ENCODE measurements around the gene CEACAM19.

The CEACAM19 gene

GRCh38 chr19:44692379-44692721 is 21.1 kb downstream of the CEACAM19 start:
- peak overlapping the region in 1 of 2 donors; percentile 77 for H3K27ac ChIP-seq
- H3K4me3 ChIP-seq, result peak overlapping the region; percentile 25
- DNase-seq (ENCODE audit: low spot score), result no peak
- no peak for TF ChIP-seq CTCF (IDR thresholded peaks at IDR 0.05)

GRCh38 chr19:44694184-44694579 is 22.9 kb downstream of the CEACAM19 start:
- H3K27ac ChIP-seq, result no peak overlapping the region

GRCh38 chr19:44696939-44697669 is 25.8 kb downstream of the CEACAM19 start:
- H3K4me3 ChIP-seq, result no peak overlapping the region
- H3K27ac ChIP-seq, result no peak overlapping the region
- no peak for TF ChIP-seq CTCF (IDR thresholded peaks at IDR 0.05)
- no peak for DNase-seq (ENCODE audit: low spot score)

More at GRCh38 chr19:44694184-44694579, 22.9 kb downstream of the CEACAM19 start:
- DNase-seq (ENCODE audit: low spot score), result no peak
- H3K4me3 ChIP-seq, result no peak overlapping the region
- TF ChIP-seq CTCF (IDR thresholded peaks at IDR 0.05), result no peak

GRCh38 chr19:44697670-44698034 is 26.4 kb downstream of the CEACAM19 start:
- no peak for DNase-seq (ENCODE audit: low spot score)
- TF ChIP-seq CTCF (IDR thresholded peaks at IDR 0.05), result no peak
- Histone ChIP-seq H3K4me3 (no peak overlapping the region), H3K27ac (no peak overlapping the region)

- Histone ChIP-seq H3K4me3 (no peak within 1 kb of the TSS), H3K27ac (no peak within 1 kb of the TSS)
- DNase-seq (ENCODE audit: low spot score), result no peak
- no peak for TF ChIP-seq CTCF (IDR thresholded peaks at IDR 0.05)
Observed at GRCh38 chr19:44698492-44699201, 27.4 kb downstream of the CEACAM19 start, which contains the start of gene CEACAM16. Gene CEACAM16 (plus strand): TSS chr19:44699151. CDS start chr19:44701457, 2,306 bp downstream.

- no peak overlapping the region for H3K27ac ChIP-seq
- no peak for DNase-seq (ENCODE audit: low spot score)
- H3K4me3 ChIP-seq, result no peak overlapping the region
- no peak for TF ChIP-seq CTCF (IDR thresholded peaks at IDR 0.05)
Observed at GRCh38 chr19:44700547-44700946, 29.3 kb downstream of the CEACAM19 start.

- no peak overlapping the region for H3K4me3 ChIP-seq
- no peak for DNase-seq (ENCODE audit: low spot score)
- no peak overlapping the region for H3K27ac ChIP-seq
- TF ChIP-seq CTCF (IDR thresholded peaks at IDR 0.05), result no peak
Observed at GRCh38 chr19:44701228-44701627, 29.9 kb downstream of the CEACAM19 start.
